IPS DF 4.7 (cell line): ENCODE measurements around the gene PLXDC1.

ENCODE experiments used
- DNase-seq: peaks from one replicate; pipeline ENCODE4 v3.0.0-alpha.2; 2013; ENCODE audit warnings: low spot score; ENCODE audit errors: extremely low read depth

The PLXDC1 gene

GRCh38 chr17:39015546-39015935 lies 135.9 kb downstream of the PLXDC1 start:
- no peak for DNase-seq

GRCh38 chr17:39014795-39015545 lies 136.5 kb downstream of the PLXDC1 start:
- no peak for DNase-seq

GRCh38 chr17:39014044-39014794 lies 137.2 kb downstream of the PLXDC1 start:
- no peak for DNase-seq
